Measurements from ENCODE around the gene BARX2.

The BARX2 gene

GRCh38 chr11:129404731-129405130 is 29.1 kb downstream of the BARX2 start:
- no peak overlapping the region for H3K27ac ChIP-seq
- no peak for TF ChIP-seq CTCF (IDR thresholded peaks at IDR 0.05)
- TF ChIP-seq ZFX (IDR thresholded peaks at IDR 0.05; ENCODE audit: borderline replicate concordance): no peak

GRCh38 chr11:129408865-129409444 is 33.3 kb downstream of the BARX2 start:
- no peak overlapping the region for H3K27ac ChIP-seq
- TF ChIP-seq ZFX (IDR thresholded peaks at IDR 0.05; ENCODE audit: borderline replicate concordance): no peak
- TF ChIP-seq CTCF (IDR thresholded peaks at IDR 0.05): no peak

- H3K27ac ChIP-seq: no peak overlapping the region
- TF ChIP-seq CTCF (IDR thresholded peaks at IDR 0.05) (no peak), ZFX (IDR thresholded peaks at IDR 0.05; ENCODE audit: borderline replicate concordance) (no peak)
Measured at GRCh38 chr11:129410395-129410960, 34.8 kb downstream of the BARX2 start.

GRCh38 chr11:129412494-129412893 is 36.8 kb downstream of the BARX2 start:
- TF ChIP-seq CTCF (IDR thresholded peaks at IDR 0.05) (no peak), ZFX (IDR thresholded peaks at IDR 0.05; ENCODE audit: borderline replicate concordance) (no peak)
- H3K27ac ChIP-seq: no peak overlapping the region

- no peak for TF ChIP-seq CTCF (IDR thresholded peaks at IDR 0.05)
- no peak overlapping the region for H3K27ac ChIP-seq
Measured at GRCh38 chr11:129414144-129414872, 38.7 kb downstream of the BARX2 start.

- H3K27ac ChIP-seq: no peak overlapping the region
- no peak for TF ChIP-seq CTCF (IDR thresholded peaks at IDR 0.05)
- no peak for TF ChIP-seq ZFX (IDR thresholded peaks at IDR 0.05; ENCODE audit: borderline replicate concordance)
Measured at GRCh38 chr11:129416080-129416820, 40.6 kb downstream of the BARX2 start.

Data from 22Rv1 (cell line).